Natural killer cell treated with Interleukin-12 subunit alpha and Interleukin-12 subunit beta and Interleukin-15 and Interleukin-18, amount 100 ng/mL, for 72 hours (primary cell): Measurements from ENCODE around the gene CPA1. TPM values are rescaled to one million over a fixed set of nuclear protein-coding genes. Genes with fewer than 3 reads are reported as not detected.

ENCODE experiments used
- ATAC-seq, 2 donors: fragments of 150-1000 bp; cut with Tn5 transposase in 1 of 2; sonication (Bioruptor Pico), chemical (Tn5 transposase) in 1 of 2; 2 replicates each; pipeline ENCODE4 v1.10.0; 2021
- DNase-seq: peaks from one replicate; pipeline ENCODE4 v3.0.0; 2022; ENCODE audit warnings: low spot score
- H3K27ac Mint-ChIP-seq, 2 donors: 1 replicate in 1 of 2; 2 replicates in 1 of 2; pipeline ENCODE4 v1.8.0; 2022; ENCODE audit warnings: mixed read lengths in 2 of 2, mild to moderate bottlenecking in 1 of 2, moderate library complexity in 1 of 2
- H3K27me3 Mint-ChIP-seq, 2 donors: 1 replicate in 1 of 2; 2 replicates in 1 of 2; pipeline ENCODE4 v1.8.0; 2022; ENCODE audit warnings: mixed read lengths in 2 of 2
- H3K36me3 Mint-ChIP-seq: one replicate; pipeline ENCODE4 v1.8.0; 2022; ENCODE audit warnings: mixed read lengths
- H3K4me1 Mint-ChIP-seq, 2 donors: 1 replicate in 1 of 2; 2 replicates in 1 of 2; pipeline ENCODE4 v1.8.0; 2022; ENCODE audit warnings: low read depth in 2 of 2, mixed read lengths in 2 of 2, mild to moderate bottlenecking in 1 of 2
- H3K4me3 Mint-ChIP-seq: one replicate; pipeline ENCODE4 v1.8.0; 2022; ENCODE audit warnings: mixed read lengths
- H3K9me3 Mint-ChIP-seq: 2 replicates; pipeline ENCODE4 v1.8.0; 2022; ENCODE audit warnings: mixed read lengths
- total RNA-seq, 2 donors: library from RNA; stranded (reverse); gene quantifications; one replicate each; pipeline ENCODE4 v1.2.3, GENCODE V29; 2022

Gene CPA1
- total RNA-seq, 2 donors from 2014 or later, result not detected

- Mint-ChIP-seq H3K4me3 (no peak overlapping the region), H3K27ac (no peak overlapping the region), H3K36me3 (no peaks in the 10 kb centered on the region), H3K4me1 (peaks cover 0 to 3% of the 10 kb centered on the region in 2 donors), H3K9me3 (no peaks in the 10 kb centered on the region), H3K27me3 (no peaks in the 10 kb centered on the region)
- ATAC-seq (no peak), DNase-seq (no peak)
Observed at GRCh38 chr7:130386876-130387275, 6.6 kb downstream of the CPA1 start.

- H3K4me1 Mint-ChIP-seq, result peaks cover 0 to 3% of the 10 kb centered on the region in 2 donors
- DNase-seq (no peak), ATAC-seq (no peak)
- no peaks in the 10 kb centered on the region for H3K27me3 Mint-ChIP-seq
- no peaks in the 10 kb centered on the region for H3K36me3 Mint-ChIP-seq
- H3K4me3 Mint-ChIP-seq, result no peak overlapping the region
- H3K27ac Mint-ChIP-seq, result no peak overlapping the region
- no peaks in the 10 kb centered on the region for H3K9me3 Mint-ChIP-seq
Observed at GRCh38 chr7:130387306-130387627, 7.0 kb downstream of the CPA1 start.

- Mint-ChIP-seq H3K4me1 (peaks cover 0 to 3% of the 10 kb centered on the region in 2 donors), H3K27me3 (no peaks in the 10 kb centered on the region), H3K4me3 (no peak overlapping the region), H3K9me3 (no peaks in the 10 kb centered on the region), H3K27ac (no peak overlapping the region), H3K36me3 (no peaks in the 10 kb centered on the region)
- ATAC-seq, result no peak
- DNase-seq, result no peak
Observed at GRCh38 chr7:130387628-130388403, 7.5 kb downstream of the CPA1 start.

GRCh38 chr7:130388671-130389070 is 8.4 kb downstream of the CPA1 start:
- no peaks in the 10 kb centered on the region for H3K27me3 Mint-ChIP-seq
- no peak overlapping the region for H3K4me3 Mint-ChIP-seq
- peaks cover 5 to 8% of the 10 kb centered on the region in 2 donors for H3K4me1 Mint-ChIP-seq
- no peak overlapping the region for H3K27ac Mint-ChIP-seq
- H3K36me3 Mint-ChIP-seq, result no peaks in the 10 kb centered on the region
- DNase-seq (no peak), ATAC-seq (no peak)
- H3K9me3 Mint-ChIP-seq, result no peaks in the 10 kb centered on the region

- Mint-ChIP-seq H3K9me3 (no peaks in the 10 kb centered on the region), H3K27me3 (no peaks in the 10 kb centered on the region), H3K36me3 (no peaks in the 10 kb centered on the region), H3K4me3 (no peak overlapping the region), H3K27ac (no peak overlapping the region), H3K4me1 (peaks cover 17 to 20% of the 10 kb centered on the region in 2 donors)
- DNase-seq, result no peak
- no peak for ATAC-seq
Observed at GRCh38 chr7:130390486-130390885, 10.2 kb downstream of the CPA1 start.

GRCh38 chr7:130393101-130393561 is 12.8 kb downstream of the CPA1 start:
- no peak for ATAC-seq
- no peak overlapping the region for H3K27ac Mint-ChIP-seq

GRCh38 chr7:130393841-130394411 is 13.6 kb downstream of the CPA1 start:
- ATAC-seq (no peak), DNase-seq (no peak)
- H3K27me3 Mint-ChIP-seq, result no peaks in the 10 kb centered on the region
- H3K4me1 Mint-ChIP-seq, result peaks cover 17 to 20% of the 10 kb centered on the region in 2 donors
- peak overlapping the region; percentile 55 for H3K4me3 Mint-ChIP-seq
- peak overlapping the region; percentile 56 to 87 for H3K27ac Mint-ChIP-seq
- no peaks in the 10 kb centered on the region for H3K9me3 Mint-ChIP-seq
- H3K36me3 Mint-ChIP-seq, result no peaks in the 10 kb centered on the region

More at GRCh38 chr7:130393101-130393561, 12.8 kb downstream of the CPA1 start:
- Mint-ChIP-seq H3K9me3 (no peaks in the 10 kb centered on the region), H3K36me3 (no peaks in the 10 kb centered on the region), H3K4me3 (peak overlapping the region; percentile 55), H3K27me3 (no peaks in the 10 kb centered on the region), H3K4me1 (peaks cover 17 to 20% of the 10 kb centered on the region in 2 donors)
- DNase-seq, result no peak

- H3K27me3 Mint-ChIP-seq, result no peaks in the 10 kb centered on the region
- ATAC-seq (peak; percentile 79 to 86), DNase-seq (no peak)
- no peaks in the 10 kb centered on the region for H3K36me3 Mint-ChIP-seq
- peaks cover 17 to 20% of the 10 kb centered on the region in 2 donors for H3K4me1 Mint-ChIP-seq
- no peaks in the 10 kb centered on the region for H3K9me3 Mint-ChIP-seq
- H3K27ac Mint-ChIP-seq, result peak overlapping the region; percentile 56 to 87
- H3K4me3 Mint-ChIP-seq, result peak overlapping the region; percentile 55
Observed at GRCh38 chr7:130394421-130395195, 14.3 kb downstream of the CPA1 start.

- Mint-ChIP-seq H3K4me1 (peaks cover 17 to 20% of the 10 kb centered on the region in 2 donors), H3K27me3 (no peaks in the 10 kb centered on the region), H3K4me3 (no peak overlapping the region), H3K9me3 (no peaks in the 10 kb centered on the region), H3K27ac (no peak overlapping the region), H3K36me3 (no peaks in the 10 kb centered on the region)
- no peak for ATAC-seq
- no peak for DNase-seq
Observed at GRCh38 chr7:130395421-130395820, 15.1 kb downstream of the CPA1 start.

- peaks cover 17 to 20% of the 10 kb centered on the region in 2 donors for H3K4me1 Mint-ChIP-seq
- no peaks in the 10 kb centered on the region for H3K36me3 Mint-ChIP-seq
- H3K27ac Mint-ChIP-seq, result peak overlapping the region in 1 of 2 donors; percentile 69
- ATAC-seq (no peak), DNase-seq (no peak)
- no peak overlapping the region for H3K4me3 Mint-ChIP-seq
- H3K9me3 Mint-ChIP-seq, result no peaks in the 10 kb centered on the region
- H3K27me3 Mint-ChIP-seq, result no peaks in the 10 kb centered on the region
Observed at GRCh38 chr7:130396109-130396508, 15.8 kb downstream of the CPA1 start.

- H3K9me3 Mint-ChIP-seq, result no peaks in the 10 kb centered on the region
- no peak for ATAC-seq
- peaks cover 17 to 20% of the 10 kb centered on the region in 2 donors for H3K4me1 Mint-ChIP-seq
- H3K36me3 Mint-ChIP-seq, result no peaks in the 10 kb centered on the region
- no peak overlapping the region for H3K4me3 Mint-ChIP-seq
- no peaks in the 10 kb centered on the region for H3K27me3 Mint-ChIP-seq
- DNase-seq, result no peak
- H3K27ac Mint-ChIP-seq, result no peak overlapping the region
Observed at GRCh38 chr7:130397051-130397757, 16.9 kb downstream of the CPA1 start.

GRCh38 chr7:130397758-130398073 is 17.4 kb downstream of the CPA1 start:
- Mint-ChIP-seq H3K4me1 (peaks cover 17 to 20% of the 10 kb centered on the region in 2 donors), H3K27ac (no peak overlapping the region), H3K9me3 (no peaks in the 10 kb centered on the region), H3K36me3 (no peaks in the 10 kb centered on the region), H3K4me3 (no peak overlapping the region), H3K27me3 (no peaks in the 10 kb centered on the region)
- no peak for ATAC-seq
- DNase-seq, result no peak

GRCh38 chr7:130398526-130399090 is 18.3 kb downstream of the CPA1 start:
- DNase-seq (no peak), ATAC-seq (no peak)
- peaks cover 13 to 15% of the 10 kb centered on the region in 2 donors for H3K4me1 Mint-ChIP-seq
- H3K4me3 Mint-ChIP-seq, result no peak overlapping the region
- no peaks in the 10 kb centered on the region for H3K36me3 Mint-ChIP-seq
- no peak overlapping the region for H3K27ac Mint-ChIP-seq
- no peaks in the 10 kb centered on the region for H3K27me3 Mint-ChIP-seq
- no peaks in the 10 kb centered on the region for H3K9me3 Mint-ChIP-seq
